ENCODE results near the gene ARHGAP10. TPM values are rescaled to one million over a fixed set of nuclear protein-coding genes. Genes with fewer than 3 reads are reported as not detected.

The ARHGAP10 gene
- total RNA-seq, 1 experiment from 2014 or later = 11.7 TPM

DNA sequence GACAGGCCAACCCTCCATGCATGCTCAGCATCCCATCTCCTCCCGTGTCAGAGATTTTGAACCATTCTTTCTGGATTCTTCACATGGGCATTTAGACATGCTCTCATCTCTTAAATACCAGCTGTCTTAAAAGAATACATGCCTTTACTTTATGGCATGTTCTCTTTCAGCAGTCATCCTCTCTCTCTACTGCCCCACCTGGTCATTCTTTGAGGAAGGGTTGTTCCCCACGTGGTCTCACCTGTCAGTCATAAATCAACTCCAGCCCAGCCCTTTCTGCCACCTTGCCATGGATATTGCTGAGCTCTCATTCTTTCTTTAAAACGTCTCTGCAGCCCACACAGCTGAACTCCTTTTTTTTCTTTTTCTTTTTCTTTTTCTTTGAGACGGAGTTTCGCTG is 111.3 kb downstream of the ARHGAP10 start:
- H3K27ac ChIP-seq (ENCODE audit: low read length) = no peak overlapping the region
- ChIA-PET CTCF (no interaction called here), POLR2A (no interaction called here)
- no peak overlapping the region for H3K4me3 ChIP-seq (ENCODE audit: low read depth in 2 of 2, low read length in 2 of 2)
- H3K27me3 ChIP-seq (ENCODE audit: control insufficient read depth, insufficient read depth, low read length) = no peaks in the 10 kb centered on the region
- no peaks in the 10 kb centered on the region for H3K4me1 ChIP-seq (ENCODE audit: control insufficient read depth, insufficient read depth, low read length)
- BruUV-seq (replicated peaks) = no TSS peak
- ATAC-seq (no peak), DNase-seq (ENCODE audit: low read depth, low spot score) (no peak)
- TF ChIP-seq POLR2AphosphoS5 (IDR thresholded peaks at IDR 0.05; ENCODE audit: low read depth, low read length) (no peak), SIN3A (IDR thresholded peaks at IDR 0.05; ENCODE audit: borderline replicate concordance, insufficient read depth, low read depth, low read length) (no peak), REST (IDR thresholded peaks at IDR 0.05; ENCODE audit: insufficient read depth in 1 of 2, low read depth in 2 of 2, low read length in 1 of 2) (no peak), TCF7L2 (IDR thresholded peaks at IDR 0.05; ENCODE audit: low read depth, low read length) (no peak)
- TF ChIP-seq, protein P1, sequence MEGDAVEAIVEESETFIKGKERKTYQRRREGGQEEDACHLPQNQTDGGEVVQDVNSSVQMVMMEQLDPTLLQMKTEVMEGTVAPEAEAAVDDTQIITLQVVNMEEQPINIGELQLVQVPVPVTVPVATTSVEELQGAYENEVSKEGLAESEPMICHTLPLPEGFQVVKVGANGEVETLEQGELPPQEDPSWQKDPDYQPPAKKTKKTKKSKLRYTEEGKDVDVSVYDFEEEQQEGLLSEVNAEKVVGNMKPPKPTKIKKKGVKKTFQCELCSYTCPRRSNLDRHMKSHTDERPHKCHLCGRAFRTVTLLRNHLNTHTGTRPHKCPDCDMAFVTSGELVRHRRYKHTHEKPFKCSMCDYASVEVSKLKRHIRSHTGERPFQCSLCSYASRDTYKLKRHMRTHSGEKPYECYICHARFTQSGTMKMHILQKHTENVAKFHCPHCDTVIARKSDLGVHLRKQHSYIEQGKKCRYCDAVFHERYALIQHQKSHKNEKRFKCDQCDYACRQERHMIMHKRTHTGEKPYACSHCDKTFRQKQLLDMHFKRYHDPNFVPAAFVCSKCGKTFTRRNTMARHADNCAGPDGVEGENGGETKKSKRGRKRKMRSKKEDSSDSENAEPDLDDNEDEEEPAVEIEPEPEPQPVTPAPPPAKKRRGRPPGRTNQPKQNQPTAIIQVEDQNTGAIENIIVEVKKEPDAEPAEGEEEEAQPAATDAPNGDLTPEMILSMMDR (IDR thresholded peaks at IDR 0.05) = peak; percentile 21
- in situ Hi-C loops (cut with HindIII; ENCODE audit: low pct_unique_long_range_greater_than_20kb, low sequenced_read_pairs) = no loop called here
- H3K36me3 ChIP-seq (ENCODE audit: control insufficient read depth, insufficient read depth, low read length) = no peaks in the 10 kb centered on the region
- intact Hi-C loops (cut with micrococcal nuclease; ENCODE audit: unreplicated experiment) = no loop called here
- H3K9me3 ChIP-seq (ENCODE audit: control insufficient read depth, insufficient read depth, low read depth, low read length) = no peaks in the 10 kb centered on the region

DNA sequence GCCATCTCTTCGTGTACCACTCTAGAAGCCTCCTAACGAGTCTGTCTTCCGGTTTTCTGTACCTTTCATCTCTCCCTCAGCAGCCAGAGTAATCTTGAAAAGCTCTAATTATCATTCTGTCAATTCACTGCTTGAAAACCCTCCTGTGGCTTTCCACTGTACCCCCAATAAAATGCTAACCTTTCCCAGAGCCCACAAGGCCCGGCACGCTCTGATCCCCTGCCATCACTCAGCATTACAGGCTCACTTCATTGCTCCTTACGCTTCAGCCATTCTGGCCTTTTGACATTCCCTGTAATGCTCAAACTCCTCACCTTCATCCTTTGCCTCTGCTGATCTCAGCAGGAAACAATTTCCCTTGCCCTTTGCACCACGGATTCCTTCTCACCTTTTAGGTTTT is 112.9 kb downstream of the ARHGAP10 start:
- no TSS peak for BruUV-seq (replicated peaks)
- POLR2A ChIA-PET = no interaction called here
- no peak overlapping the region for H3K27ac ChIP-seq (ENCODE audit: low read length)
- H3K4me3 ChIP-seq (ENCODE audit: low read depth in 2 of 2, low read length in 2 of 2) = no peak overlapping the region
- H3K36me3 ChIP-seq (ENCODE audit: control insufficient read depth, insufficient read depth, low read length) = no peaks in the 10 kb centered on the region
- CTCF ChIA-PET = no interaction called here
- DNase-seq (ENCODE audit: low read depth, low spot score) (no peak), ATAC-seq (no peak)
- intact Hi-C loops (cut with micrococcal nuclease; ENCODE audit: unreplicated experiment) (no loop called here), in situ Hi-C loops (cut with HindIII; ENCODE audit: low pct_unique_long_range_greater_than_20kb, low sequenced_read_pairs) (no loop called here)
- no peaks in the 10 kb centered on the region for H3K9me3 ChIP-seq (ENCODE audit: control insufficient read depth, insufficient read depth, low read depth, low read length)
- H3K27me3 ChIP-seq (ENCODE audit: control insufficient read depth, insufficient read depth, low read length) = no peaks in the 10 kb centered on the region
- no peaks in the 10 kb centered on the region for H3K4me1 ChIP-seq (ENCODE audit: control insufficient read depth, insufficient read depth, low read length)
- no peak for TF ChIP-seq TCF7L2 (IDR thresholded peaks at IDR 0.05; ENCODE audit: low read depth, low read length)
- TF ChIP-seq REST (IDR thresholded peaks at IDR 0.05; ENCODE audit: insufficient read depth in 1 of 2, low read depth in 2 of 2, low read length in 1 of 2) = no peak
- TF ChIP-seq, protein P1 (IDR thresholded peaks at IDR 0.05) = no peak
- TF ChIP-seq SIN3A (IDR thresholded peaks at IDR 0.05; ENCODE audit: borderline replicate concordance, insufficient read depth, low read depth, low read length) = no peak
- no peak for TF ChIP-seq POLR2AphosphoS5 (IDR thresholded peaks at IDR 0.05; ENCODE audit: low read depth, low read length)

Data from Panc1 (cell line).